HepG2 (cell line): Measurements from ENCODE around the gene KCNH6. TPM values are rescaled to one million over a fixed set of nuclear protein-coding genes. Genes with fewer than 3 reads are reported as not detected.

Experiments used
- ADNP ChIP-seq: sonication (generic); formaldehyde crosslinking; IDR thresholded peaks from 2 replicates; pipeline ENCODE4 v1.4.0; 2020; ENCODE audit warnings: missing genetic modification reagents
- CEBPB ChIP-seq: IDR thresholded peaks from 2 replicates; pipeline ENCODE4 v1.6.1; 2011; ENCODE audit warnings: low read depth, low read length, improper control_type of control experiment, borderline replicate concordance
- CSRNP1 ChIP-seq: sonication (generic); formaldehyde crosslinking; IDR thresholded peaks from 2 replicates; pipeline ENCODE4 v1.8.1; 2023; ENCODE audit warnings: mild to moderate bottlenecking, missing genetic modification reagents
- FOXM1 ChIP-seq: sonication (generic); formaldehyde crosslinking; IDR thresholded peaks from 2 replicates; pipeline ENCODE4 v1.5.0; 2020; ENCODE audit warnings: missing genetic modification reagents
- HOMEZ ChIP-seq: IDR thresholded peaks from 2 replicates; pipeline ENCODE4 v1.6.1; 2016; ENCODE audit warnings: low read depth
- KLF11 ChIP-seq: IDR thresholded peaks from 2 replicates; pipeline ENCODE4 v1.6.1; 2016; ENCODE audit warnings: missing compliant biosample characterization
- MEF2D ChIP-seq: sonication (generic); formaldehyde crosslinking; IDR thresholded peaks from 2 replicates; pipeline ENCODE4 v1.5.1; 2020; ENCODE audit warnings: mild to moderate bottlenecking, missing genetic modification reagents
- NCOA2 ChIP-seq: sonication (generic); formaldehyde crosslinking; IDR thresholded peaks from 2 replicates; pipeline ENCODE4 v1.8.0; 2022; ENCODE audit warnings: inconsistent platforms
- PAF1 ChIP-seq: IDR thresholded peaks from 2 replicates; pipeline ENCODE4 v1.6.1; 2016; ENCODE audit warnings: missing genetic modification reagents, missing compliant biosample characterization
- RAD21 ChIP-seq: fragments of 450-650 bp; formaldehyde crosslinking; IDR thresholded peaks from 2 replicates; pipeline ENCODE4 v1.5.0; 2020; ENCODE audit warnings: mild to moderate bottlenecking
- SUZ12 ChIP-seq: fragments of 150-350 bp; IDR thresholded peaks from 2 replicates; pipeline ENCODE4 v1.6.1; 2014; ENCODE audit warnings: low read depth, low read length
- TCF7 ChIP-seq: sonication (generic); IDR thresholded peaks from 2 replicates; pipeline ENCODE4 v1.6.1; 2016; ENCODE audit warnings: antibody characterized with exemption, low read depth
- TCF7L2 ChIP-seq: IDR thresholded peaks from 2 replicates; pipeline ENCODE4 v1.6.1; 2011; ENCODE audit warnings: mild to moderate bottlenecking, low read depth, low read length, moderate library complexity
- TOPORS ChIP-seq: sonication (generic); formaldehyde crosslinking; IDR thresholded peaks from 2 replicates; pipeline ENCODE4 v1.8.0; 2023; ENCODE audit warnings: mild to moderate bottlenecking, missing genetic modification reagents
- XRCC5 ChIP-seq: fragments of 200-400 bp; formaldehyde crosslinking; optimal IDR thresholded peaks from 2 replicates; pipeline ENCODE3; 2017; ENCODE audit warnings: mild to moderate bottlenecking, low read length
- ZNF407 ChIP-seq: sonication (generic); formaldehyde crosslinking; IDR thresholded peaks from one replicate; pipeline ENCODE4 v1.5.1; 2020; ENCODE audit warnings: mild to moderate bottlenecking, missing genetic modification reagents; ENCODE audit errors: not compliant biosample characterization
- ZNF598 ChIP-seq: sonication (generic); formaldehyde crosslinking; IDR thresholded peaks from 2 replicates; pipeline ENCODE4 v1.5.1; 2020; ENCODE audit warnings: mild to moderate bottlenecking, missing genetic modification reagents, borderline replicate concordance
- ZNF780A ChIP-seq: sonication (generic); formaldehyde crosslinking; IDR thresholded peaks from 2 replicates; pipeline ENCODE4 v1.8.0; 2022; ENCODE audit warnings: mild to moderate bottlenecking, missing genetic modification reagents, moderate library complexity
- ZNF790 ChIP-seq: sonication (generic); formaldehyde crosslinking; IDR thresholded peaks from 2 replicates; pipeline ENCODE4 v1.8.0; 2022; ENCODE audit warnings: missing genetic modification reagents, mild to moderate bottlenecking, borderline replicate concordance
- polyA plus RNA-seq, 8 experiments: library from polyadenylated mRNA; depleted of rRNA in 3 of 8; stranded (reverse) in 7 of 8; unstranded in 1 of 8; fragments of >200 nt; fragmentation: Illumina TruSeq in 4 of 8; extraction: Trizol in 4 of 8; gene quantifications; 2 replicates each; pipeline versions ENCODE4 v1.2.1 to v1.2.3, GENCODE V29; 2011 to 2016; ENCODE audit warnings: low read depth in 4 of 8, missing spikeins in 1 of 8, mixed read lengths in 1 of 8; ENCODE audit not compliant: insufficient read depth in 1 of 8
- total RNA-seq, 5 experiments: library from RNA; depleted of rRNA; stranded (reverse); fragments of >200 nt; fragmentation: Illumina TruSeq; extraction: Trizol; gene quantifications; 2 replicates each; pipeline ENCODE4 v1.2.3, GENCODE V29; 2016; ENCODE audit warnings: low read depth in 1 of 5

KCNH6 gene
- total and polyA plus RNA-seq, 2 of the 13 experiments (the other 11 are each of a cell fraction or from before 2014, with no cell fraction given), result 0.05 to 0.18 TPM

GRCh38 chr17:63578027-63578768 lies 55.0 kb downstream of the KCNH6 start (continued):
- TF ChIP-seq HOMEZ, result peak; percentile 78
- TF ChIP-seq ZNF780A (CRISPR knock-in tag), result 0 out of 2 replicates have a peak, but pooled peaks have one; percentile 20
- no peak for TF ChIP-seq TCF7L2
- no peak for TF ChIP-seq SUZ12
- peak; percentile 54; the same call in 1 of the 2 replicates for TF ChIP-seq ZNF790 (CRISPR knock-in tag)
- peak; percentile 78 for TF ChIP-seq NCOA2
- peak; percentile 88 for TF ChIP-seq ZNF407 (CRISPR knock-in tag)
- peak; percentile 92; the same call in 1 of the 2 replicates for TF ChIP-seq ZNF598
- TF ChIP-seq MEF2D (CRISPR knock-in tag), result peak; percentile 57
- TF ChIP-seq CEBPB, result peak; percentile 48; the same call in 1 of the 2 replicates
- no peak for TF ChIP-seq FOXM1
- peak; percentile 48 for TF ChIP-seq TCF7
- TF ChIP-seq TOPORS, result 0 out of 2 replicates have a peak, but pooled peaks have one; percentile 42
- 0 out of 2 replicates have a peak, but pooled peaks have one; percentile 69 for TF ChIP-seq CSRNP1 (CRISPR knock-in tag)
- TF ChIP-seq KLF11 (CRISPR knock-in tag), result 0 out of 2 replicates have a peak, but pooled peaks have one; percentile 17
- TF ChIP-seq RAD21, result peak; percentile 40
- TF ChIP-seq ADNP, result peak; percentile 99
- peak; percentile 55 for TF ChIP-seq XRCC5
- no peak; the same call in 1 of the 2 replicates for TF ChIP-seq PAF1 (CRISPR knock-in tag)
